MM.1S (cell line): Measurements from ENCODE around the gene IRS2.

Experiments used
- DNase-seq: peaks from one replicate; pipeline ENCODE4 v3.0.0-alpha.2; 2015
- H2AFZ ChIP-seq: fragments of 300-600 bp; sonication (generic); 2 replicates; pipeline ENCODE4 v1.6.0; 2016; ENCODE audit warnings: antibody characterized with exemption, low read length
- H3F3A ChIP-seq: fragments of 300-600 bp; sonication (generic); 2 replicates; pipeline ENCODE4 v1.6.1; 2016; ENCODE audit warnings: mild to moderate bottlenecking, antibody characterized with exemption, low read length, moderate library complexity, mixed read lengths; ENCODE audit not compliant: insufficient read depth
- H3K27ac ChIP-seq: fragments of 300-600 bp; sonication (generic); 2 replicates; pipeline ENCODE4 v1.5.1; 2016; ENCODE audit warnings: mild to moderate bottlenecking, low read length
- H3K27me3 ChIP-seq: fragments of 300-600 bp; sonication (generic); replicated peaks from 2 replicates; pipeline ENCODE4 v1.6.0; 2016; ENCODE audit warnings: low read length; ENCODE audit not compliant: insufficient read depth
- H3K36me3 ChIP-seq: fragments of 300-600 bp; sonication (generic); replicated peaks from 2 replicates; pipeline ENCODE4 v1.6.1; 2016; ENCODE audit warnings: mild to moderate bottlenecking, low read length, mixed read lengths; ENCODE audit not compliant: insufficient read depth
- H3K4me1 ChIP-seq: fragments of 300-600 bp; sonication (generic); 2 replicates; pipeline ENCODE4 v1.6.1; 2016; ENCODE audit warnings: low read length, mixed read lengths
- H3K4me2 ChIP-seq: fragments of 300-600 bp; sonication (generic); 2 replicates; pipeline ENCODE4 v1.6.0; 2016; ENCODE audit warnings: low read depth, low read length
- H3K4me3 ChIP-seq: fragments of 300-600 bp; sonication (generic); 2 replicates; pipeline ENCODE4 v1.5.1; 2016; ENCODE audit warnings: low read length, mixed read lengths
- H3K79me2 ChIP-seq: fragments of 300-600 bp; sonication (generic); 2 replicates; pipeline ENCODE4 v1.6.1; 2016; ENCODE audit warnings: mixed run types, low read length, mixed read lengths
- H3K9ac ChIP-seq: fragments of 300-600 bp; sonication (generic); 2 replicates; pipeline ENCODE4 v1.6.1; 2016; ENCODE audit warnings: low read length, mixed read lengths
- H3K9me2 ChIP-seq: fragments of 300-600 bp; sonication (generic); replicated peaks from 2 replicates; pipeline ENCODE4 v1.6.1; 2016; ENCODE audit warnings: mild to moderate bottlenecking, low read length, mixed read lengths; ENCODE audit not compliant: insufficient read depth
- H3K9me3 ChIP-seq: fragments of 300-600 bp; sonication (generic); replicated peaks from 2 replicates; pipeline ENCODE4 v1.6.1; 2016; ENCODE audit warnings: mild to moderate bottlenecking, low read length, mixed read lengths; ENCODE audit not compliant: insufficient read depth
- H4K20me1 ChIP-seq: fragments of 300-600 bp; sonication (generic); 2 replicates; pipeline ENCODE4 v1.6.1; 2016; ENCODE audit warnings: mild to moderate bottlenecking, low read length, moderate library complexity, mixed read lengths; ENCODE audit not compliant: insufficient read depth
- EZH2 ChIP-seq: fragments of 300-600 bp; sonication (generic); optimal IDR thresholded peaks from 2 replicates; pipeline ENCODE3; 2017; ENCODE audit warnings: low read depth, mild to moderate bottlenecking, antibody characterized with exemption, low read length, mixed read lengths
- EZH2phosphoT487 ChIP-seq: fragments of 300-600 bp; sonication (generic); IDR thresholded peaks from 2 replicates; pipeline ENCODE4 v1.6.1; 2018; ENCODE audit warnings: antibody characterized with exemption, low read length
- TF ChIP-seq, protein P1 (sequence below): fragments of 300-600 bp; sonication (generic); IDR thresholded peaks from 2 replicates; pipeline ENCODE4 v1.5.1; 2016; ENCODE audit warnings: antibody characterized with exemption, low read length, mixed read lengths

IRS2 gene

DNA sequence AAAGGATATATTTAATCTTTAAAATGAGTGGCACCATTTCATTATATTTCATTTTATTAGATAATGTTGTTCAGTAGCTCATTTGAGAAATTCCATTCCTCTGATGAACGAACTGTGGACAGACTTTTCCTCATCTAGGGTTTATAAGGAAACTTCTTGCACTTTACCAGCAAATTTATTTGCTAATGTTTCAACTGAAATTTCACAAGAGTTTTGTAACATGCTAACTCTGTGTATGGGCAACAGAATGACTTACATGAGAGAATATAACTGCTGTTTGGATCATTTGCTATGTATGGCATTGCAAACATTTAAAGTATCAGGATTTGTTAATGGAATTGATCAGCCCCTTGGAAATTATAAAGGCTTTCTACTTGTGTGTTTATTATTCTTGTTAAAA lies 3.7 kb upstream of the IRS2 start:
- Histone ChIP-seq H3K9me2 (no peaks in the 10 kb centered on the region), H3K4me3 (no peak overlapping the region), H3K4me2 (no peak overlapping the region), H3K4me1 (peaks cover 27% of the 10 kb centered on the region), H3K79me2 (peaks cover 2% of the 10 kb centered on the region), H3K9ac (no peak overlapping the region), H3K36me3 (no peaks in the 10 kb centered on the region), H3K9me3 (no peaks in the 10 kb centered on the region), H3K27ac (no peak overlapping the region), H2AFZ (no peak overlapping the region), H4K20me1 (no peaks in the 10 kb centered on the region), H3K27me3 (no peaks in the 10 kb centered on the region), H3F3A (peaks cover 16% of the 10 kb centered on the region)
- DNase-seq = no peak
- TF ChIP-seq EZH2phosphoT487 (no peak), EZH2 (no peak)
- TF ChIP-seq, protein P1, sequence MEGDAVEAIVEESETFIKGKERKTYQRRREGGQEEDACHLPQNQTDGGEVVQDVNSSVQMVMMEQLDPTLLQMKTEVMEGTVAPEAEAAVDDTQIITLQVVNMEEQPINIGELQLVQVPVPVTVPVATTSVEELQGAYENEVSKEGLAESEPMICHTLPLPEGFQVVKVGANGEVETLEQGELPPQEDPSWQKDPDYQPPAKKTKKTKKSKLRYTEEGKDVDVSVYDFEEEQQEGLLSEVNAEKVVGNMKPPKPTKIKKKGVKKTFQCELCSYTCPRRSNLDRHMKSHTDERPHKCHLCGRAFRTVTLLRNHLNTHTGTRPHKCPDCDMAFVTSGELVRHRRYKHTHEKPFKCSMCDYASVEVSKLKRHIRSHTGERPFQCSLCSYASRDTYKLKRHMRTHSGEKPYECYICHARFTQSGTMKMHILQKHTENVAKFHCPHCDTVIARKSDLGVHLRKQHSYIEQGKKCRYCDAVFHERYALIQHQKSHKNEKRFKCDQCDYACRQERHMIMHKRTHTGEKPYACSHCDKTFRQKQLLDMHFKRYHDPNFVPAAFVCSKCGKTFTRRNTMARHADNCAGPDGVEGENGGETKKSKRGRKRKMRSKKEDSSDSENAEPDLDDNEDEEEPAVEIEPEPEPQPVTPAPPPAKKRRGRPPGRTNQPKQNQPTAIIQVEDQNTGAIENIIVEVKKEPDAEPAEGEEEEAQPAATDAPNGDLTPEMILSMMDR = no peak

DNA sequence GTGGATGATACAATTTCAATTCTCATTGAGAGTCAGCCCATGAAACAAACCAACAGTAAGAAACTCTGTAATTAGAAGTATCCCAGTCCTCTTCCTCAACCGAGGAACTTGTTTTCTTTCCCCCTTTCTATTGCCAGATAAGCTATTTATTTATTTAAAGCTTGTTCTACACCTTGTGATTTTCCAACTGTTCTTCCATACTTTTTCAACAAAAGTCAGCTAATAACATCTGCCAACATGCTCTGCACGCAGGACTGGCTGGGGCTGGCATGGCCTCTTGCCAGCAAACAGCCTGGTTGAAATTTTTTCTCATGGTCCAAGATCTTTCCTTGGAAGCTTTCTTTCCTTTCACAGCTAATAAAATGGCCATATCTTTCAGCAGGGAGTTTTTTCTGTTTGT lies 2.9 kb upstream of the IRS2 start:
- H3K4me3 ChIP-seq = no peak overlapping the region
- peaks cover 16% of the 10 kb centered on the region for H3F3A ChIP-seq
- H3K9me2 ChIP-seq = no peaks in the 10 kb centered on the region
- H4K20me1 ChIP-seq = no peaks in the 10 kb centered on the region
- H3K4me2 ChIP-seq = peak overlapping the region; percentile 55
- peak overlapping the region; percentile 95 for H3K27ac ChIP-seq
- TF ChIP-seq EZH2phosphoT487 (no peak), EZH2 (no peak)
- TF ChIP-seq, protein P1 = no peak
- peaks cover 27% of the 10 kb centered on the region for H3K4me1 ChIP-seq
- no peaks in the 10 kb centered on the region for H3K9me3 ChIP-seq
- peaks cover 4% of the 10 kb centered on the region for H3K79me2 ChIP-seq
- H3K36me3 ChIP-seq = no peaks in the 10 kb centered on the region
- no peak for DNase-seq
- peak overlapping the region; percentile 24 for H3K9ac ChIP-seq
- H3K27me3 ChIP-seq = no peaks in the 10 kb centered on the region
- peak overlapping the region; percentile 35; the same call in 1 of the 2 replicates for H2AFZ ChIP-seq

DNA sequence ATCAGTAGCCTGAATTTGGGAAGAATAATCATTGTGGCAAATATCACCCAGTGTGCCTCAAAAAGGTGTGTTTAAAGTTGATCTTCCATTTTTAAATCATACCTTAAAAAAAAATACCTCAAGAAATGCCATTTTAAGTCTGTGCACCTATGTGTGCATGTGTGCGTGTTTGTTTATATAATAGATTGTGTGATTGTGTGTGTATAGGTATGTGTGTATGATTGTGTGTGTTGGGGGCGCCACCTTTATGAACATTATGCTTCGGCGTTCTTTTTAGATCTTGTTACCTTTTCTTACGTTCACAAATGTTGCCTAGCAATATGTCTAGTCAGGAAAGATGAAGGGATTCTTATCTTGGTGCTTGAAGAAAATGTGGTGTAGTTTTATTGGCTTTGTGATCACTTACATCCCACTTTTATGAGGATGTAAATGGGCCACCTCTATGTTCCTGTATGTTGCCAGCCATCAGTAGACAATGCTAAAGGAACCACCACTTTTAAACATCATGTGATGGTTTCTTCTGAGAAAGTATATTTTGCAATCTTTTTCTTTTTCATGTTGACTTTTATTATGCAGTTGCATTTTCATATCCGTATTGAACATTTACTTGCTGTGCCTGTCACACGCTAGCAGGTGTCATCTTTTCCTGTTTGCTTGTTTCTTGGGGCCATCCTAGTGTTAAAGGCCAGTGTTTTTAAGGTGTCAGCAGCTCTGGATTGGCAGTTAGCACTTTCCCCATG lies 2.2 kb upstream of the IRS2 start:
- Histone ChIP-seq H3K9me3 (no peaks in the 10 kb centered on the region), H3K9ac (peak overlapping the region; percentile 100), H4K20me1 (no peaks in the 10 kb centered on the region), H2AFZ (peak overlapping the region; percentile 35; the same call in 1 of the 2 replicates), H3F3A (peaks cover 16% of the 10 kb centered on the region), H3K9me2 (no peaks in the 10 kb centered on the region), H3K4me3 (peak overlapping the region; percentile 90; the same call in 1 of the 2 replicates), H3K79me2 (peaks cover 9% of the 10 kb centered on the region), H3K4me1 (peaks cover 27% of the 10 kb centered on the region), H3K27ac (peak overlapping the region; percentile 95), H3K4me2 (peak overlapping the region; percentile 55), H3K27me3 (no peaks in the 10 kb centered on the region), H3K36me3 (no peaks in the 10 kb centered on the region)
- no peak for TF ChIP-seq EZH2
- no peak for TF ChIP-seq EZH2phosphoT487
- TF ChIP-seq, protein P1 = no peak
- DNase-seq = peak; percentile 75
